ENCODE results near the gene PCDH15.

- TF ChIP-seq CTCF (IDR thresholded peaks at IDR 0.05 in 4 of 5, conservative IDR thresholded peaks at IDR 0.05 in 1 of 5) (no peak), POLR2A (IDR thresholded peaks at IDR 0.05) (no peak)
Observed at GRCh38 chr10:54769051-54769450, 32.0 kb downstream of the PCDH15 start.
